ENCODE data around the gene MS4A4E. TPM values are rescaled to one million over a fixed set of nuclear protein-coding genes. Genes with fewer than 3 reads are reported as not detected.

Gene MS4A4E
- total and polyA plus RNA-seq, 2 of the 13 experiments (the other 11 are each of a cell fraction or from before 2014, with no cell fraction given): not detected

- no peak overlapping the region for H3K27ac ChIP-seq (ENCODE audit: extremely low read length, insufficient read depth, low read length)
- H3K9me3 ChIP-seq (ENCODE audit: low read length): no peaks in the 10 kb centered on the region
- H3K4me1 ChIP-seq (ENCODE audit: insufficient read depth, low read length): no peaks in the 10 kb centered on the region
- TF ChIP-seq ZNF891 (CRISPR knock-in tag; IDR thresholded peaks at IDR 0.05) (no peak), ZNF800 (CRISPR knock-in tag; IDR thresholded peaks at IDR 0.05) (no peak)
- no peak for ATAC-seq
- WGBS (ENCODE audit: low lambda C conversion rate): 0% methylated on average over 3 of the region's 3 CpGs
- H3K4me2 ChIP-seq (ENCODE audit: low read depth, low read length): no peak overlapping the region
- H3K79me2 ChIP-seq (ENCODE audit: insufficient read depth, low read length): no peaks in the 10 kb centered on the region
- no peak overlapping the region for H3K4me3 ChIP-seq (replicated peaks in 1 of 3; ENCODE audit: insufficient read depth in 1 of 3, low read depth in 2 of 3, low read length in 3 of 3)
- H3K27me3 ChIP-seq (ENCODE audit: control insufficient read depth in 1 of 2, insufficient read depth in 2 of 2, low read length in 2 of 2): no peaks in the 10 kb centered on the region
- H4K20me1 ChIP-seq (ENCODE audit: insufficient read depth, low read length): no peaks in the 10 kb centered on the region
- intact Hi-C loops (cut with micrococcal nuclease; ENCODE audit: unreplicated experiment): no loop called here
- no peaks in the 10 kb centered on the region for H3K36me3 ChIP-seq (replicated peaks in 1 of 2; ENCODE audit: control insufficient read depth in 1 of 2, insufficient read depth in 2 of 2, low read length in 2 of 2)
- H3K9ac ChIP-seq (ENCODE audit: insufficient read depth, low read depth, low read length): no peak overlapping the region
- in situ Hi-C loops (cut with HindIII; ENCODE audit: extremely low pct_ligation_motif_present, low pct_unique_long_range_greater_than_20kb): no loop called here
- no TSS peak for BruUV-seq (replicated peaks)
- ChIA-PET POLR2A (no interaction called here), CTCF (ENCODE audit: low intra/inter-chr PET ratio, low total read pairs) (no interaction called here)
- no peak for FAIRE-seq
- DNase-seq (ENCODE audit: low spot score): no peak
- H2AFZ ChIP-seq (ENCODE audit: low read length): no peak overlapping the region
These were observed 21.2 kb downstream of the MS4A4E start for GRCh38 chr11:60221692-60222091.

DNA sequence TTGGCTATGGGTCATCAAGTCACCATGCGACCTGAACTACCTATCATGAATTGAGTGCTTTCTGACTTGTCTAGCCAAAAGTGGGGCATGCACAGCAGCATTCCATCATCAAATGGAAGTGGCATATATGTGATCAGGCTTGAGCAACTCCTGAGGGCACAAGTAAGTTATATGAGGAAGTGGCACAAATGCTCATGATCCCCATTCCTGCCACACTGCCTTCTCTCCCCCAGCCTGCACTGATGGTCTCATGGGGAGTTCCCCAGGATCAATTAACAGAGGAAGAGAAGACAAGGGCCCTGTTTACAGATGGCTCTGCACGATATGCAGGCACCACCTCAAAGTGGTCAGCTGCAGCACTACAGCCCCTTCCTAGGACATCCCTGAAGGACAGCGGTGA is 21.8 kb downstream of the MS4A4E start:
- ChIA-PET POLR2A (no interaction called here), CTCF (ENCODE audit: low intra/inter-chr PET ratio, low total read pairs) (no interaction called here)
- Histone ChIP-seq H3K9me3 (ENCODE audit: low read length) (no peaks in the 10 kb centered on the region), H3K4me3 (replicated peaks in 1 of 3; ENCODE audit: insufficient read depth in 1 of 3, low read depth in 2 of 3, low read length in 3 of 3) (no peak overlapping the region), H3K27ac (ENCODE audit: extremely low read length, insufficient read depth, low read length) (no peak overlapping the region), H2AFZ (ENCODE audit: low read length) (no peak overlapping the region), H4K20me1 (ENCODE audit: insufficient read depth, low read length) (no peaks in the 10 kb centered on the region), H3K79me2 (ENCODE audit: insufficient read depth, low read length) (no peaks in the 10 kb centered on the region), H3K9ac (ENCODE audit: insufficient read depth, low read depth, low read length) (no peak overlapping the region), H3K4me1 (ENCODE audit: insufficient read depth, low read length) (no peaks in the 10 kb centered on the region), H3K36me3 (replicated peaks in 1 of 2; ENCODE audit: control insufficient read depth in 1 of 2, insufficient read depth in 2 of 2, low read length in 2 of 2) (no peaks in the 10 kb centered on the region), H3K27me3 (ENCODE audit: control insufficient read depth in 1 of 2, insufficient read depth in 2 of 2, low read length in 2 of 2) (no peaks in the 10 kb centered on the region), H3K4me2 (ENCODE audit: low read depth, low read length) (no peak overlapping the region)
- no TSS peak for BruUV-seq (replicated peaks)
- intact Hi-C loops (cut with micrococcal nuclease; ENCODE audit: unreplicated experiment) (no loop called here), in situ Hi-C loops (cut with HindIII; ENCODE audit: extremely low pct_ligation_motif_present, low pct_unique_long_range_greater_than_20kb) (no loop called here)
- no peak for DNase-seq (ENCODE audit: low spot score)
- 25% methylated on average over 3 of the region's 3 CpGs for WGBS (ENCODE audit: low lambda C conversion rate)
- no peak for FAIRE-seq
- ATAC-seq: no peak
- TF ChIP-seq ZNF792 (CRISPR knock-in tag; IDR thresholded peaks at IDR 0.05) (no peak), ZNF44 (CRISPR knock-in tag; IDR thresholded peaks at IDR 0.05) (no peak), ZNF333 (CRISPR knock-in tag; IDR thresholded peaks at IDR 0.05; ENCODE audit: borderline replicate concordance) (no peak), ZBTB7A (CRISPR knock-in tag; IDR thresholded peaks at IDR 0.05) (no peak), RFX5 (IDR thresholded peaks at IDR 0.05; ENCODE audit: low read depth, low read length) (no peak), ZNF781 (CRISPR knock-in tag; IDR thresholded peaks at IDR 0.05; ENCODE audit: borderline replicate concordance, not compliant biosample characterization) (no peak), RARA (CRISPR knock-in tag; IDR thresholded peaks at IDR 0.05) (no peak), SYNCRIP (IDR thresholded peaks at IDR 0.05; ENCODE audit: insufficient read depth, low read depth, low read length) (no peak), SOX5 (CRISPR knock-in tag; IDR thresholded peaks at IDR 0.05; ENCODE audit: borderline replicate concordance) (no peak), ZNF10 (CRISPR knock-in tag; IDR thresholded peaks at IDR 0.05; ENCODE audit: borderline replicate concordance, low read depth) (no peak), MLLT10 (CRISPR knock-in tag; IDR thresholded peaks at IDR 0.05) (no peak)
- TF ChIP-seq, protein P1, sequence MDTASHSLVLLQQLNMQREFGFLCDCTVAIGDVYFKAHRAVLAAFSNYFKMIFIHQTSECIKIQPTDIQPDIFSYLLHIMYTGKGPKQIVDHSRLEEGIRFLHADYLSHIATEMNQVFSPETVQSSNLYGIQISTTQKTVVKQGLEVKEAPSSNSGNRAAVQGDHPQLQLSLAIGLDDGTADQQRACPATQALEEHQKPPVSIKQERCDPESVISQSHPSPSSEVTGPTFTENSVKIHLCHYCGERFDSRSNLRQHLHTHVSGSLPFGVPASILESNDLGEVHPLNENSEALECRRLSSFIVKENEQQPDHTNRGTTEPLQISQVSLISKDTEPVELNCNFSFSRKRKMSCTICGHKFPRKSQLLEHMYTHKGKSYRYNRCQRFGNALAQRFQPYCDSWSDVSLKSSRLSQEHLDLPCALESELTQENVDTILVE (CRISPR knock-in tag; IDR thresholded peaks at IDR 0.05): no peak

Data from HepG2 (cell line).